Fibroblast of pulmonary artery (primary cell): ENCODE results near the gene SMURF1.

ENCODE experiments used
- DNase-seq: peaks from one replicate; pipeline ENCODE4 v3.0.0-alpha.2; 2010; ENCODE audit warnings: low read depth
- H3K4me3 ChIP-seq: replicated peaks from 2 replicates; pipeline ENCODE4 v1.5.1; 2011; ENCODE audit warnings: low read depth, mild to moderate bottlenecking, control low read depth, low read length, moderate library complexity
- TF ChIP-seq, protein P1 (sequence below): IDR thresholded peaks from 2 replicates; pipeline ENCODE4 v1.5.1; 2011; ENCODE audit warnings: mild to moderate bottlenecking, control low read depth, low read length, inconsistent platforms; ENCODE audit errors: missing control alignments

The SMURF1 gene

GRCh38 chr7:99127636-99128035 is 16.3 kb downstream of the SMURF1 start:
- TF ChIP-seq, protein P1, sequence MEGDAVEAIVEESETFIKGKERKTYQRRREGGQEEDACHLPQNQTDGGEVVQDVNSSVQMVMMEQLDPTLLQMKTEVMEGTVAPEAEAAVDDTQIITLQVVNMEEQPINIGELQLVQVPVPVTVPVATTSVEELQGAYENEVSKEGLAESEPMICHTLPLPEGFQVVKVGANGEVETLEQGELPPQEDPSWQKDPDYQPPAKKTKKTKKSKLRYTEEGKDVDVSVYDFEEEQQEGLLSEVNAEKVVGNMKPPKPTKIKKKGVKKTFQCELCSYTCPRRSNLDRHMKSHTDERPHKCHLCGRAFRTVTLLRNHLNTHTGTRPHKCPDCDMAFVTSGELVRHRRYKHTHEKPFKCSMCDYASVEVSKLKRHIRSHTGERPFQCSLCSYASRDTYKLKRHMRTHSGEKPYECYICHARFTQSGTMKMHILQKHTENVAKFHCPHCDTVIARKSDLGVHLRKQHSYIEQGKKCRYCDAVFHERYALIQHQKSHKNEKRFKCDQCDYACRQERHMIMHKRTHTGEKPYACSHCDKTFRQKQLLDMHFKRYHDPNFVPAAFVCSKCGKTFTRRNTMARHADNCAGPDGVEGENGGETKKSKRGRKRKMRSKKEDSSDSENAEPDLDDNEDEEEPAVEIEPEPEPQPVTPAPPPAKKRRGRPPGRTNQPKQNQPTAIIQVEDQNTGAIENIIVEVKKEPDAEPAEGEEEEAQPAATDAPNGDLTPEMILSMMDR = no peak
- DNase-seq = peak; percentile 44
- no peak overlapping the region for H3K4me3 ChIP-seq

DNA sequence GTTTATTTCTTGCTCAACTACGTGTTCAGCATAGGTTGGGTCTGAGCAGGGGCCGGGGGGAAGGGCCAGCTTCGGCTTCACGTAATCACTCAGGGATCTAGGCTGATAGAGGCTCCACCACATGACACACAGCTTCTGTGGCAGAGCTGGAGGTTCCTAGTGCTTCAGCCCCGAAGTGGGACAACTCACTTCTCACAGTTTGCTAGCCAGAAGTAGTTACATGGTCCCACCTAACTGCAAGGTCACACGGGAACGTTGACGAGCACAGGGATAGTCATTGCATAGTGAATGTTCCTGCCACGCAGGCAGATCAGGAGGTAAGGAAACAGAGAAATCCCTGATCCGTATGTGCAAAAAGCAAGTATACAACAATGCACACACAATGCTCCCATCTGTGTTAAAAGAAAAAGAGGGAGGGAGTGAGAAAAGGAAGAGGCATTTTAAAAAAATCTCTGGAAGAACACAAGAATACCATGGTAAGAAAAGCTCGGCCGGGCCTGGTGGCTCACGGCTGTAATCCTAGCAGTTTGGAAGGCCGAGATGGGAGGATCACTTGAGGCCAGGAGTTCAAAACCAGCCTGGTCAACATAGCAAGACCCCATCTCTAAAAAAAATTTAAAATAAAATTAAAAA is 16.9 kb downstream of the SMURF1 start:
- no peak for DNase-seq
- H3K4me3 ChIP-seq = no peak overlapping the region
- TF ChIP-seq, protein P1 = no peak

- DNase-seq = no peak
- TF ChIP-seq, protein P1 = no peak
- no peak overlapping the region for H3K4me3 ChIP-seq
Measured at GRCh38 chr7:99125505-99125865, 18.4 kb downstream of the SMURF1 start.

GRCh38 chr7:99124751-99125504 is 19.0 kb downstream of the SMURF1 start:
- DNase-seq = no peak
- no peak overlapping the region for H3K4me3 ChIP-seq
- TF ChIP-seq, protein P1 = no peak

- no peak overlapping the region for H3K4me3 ChIP-seq
Measured at GRCh38 chr7:99124236-99124635, 19.7 kb downstream of the SMURF1 start.

GRCh38 chr7:99123571-99124033 is 20.3 kb downstream of the SMURF1 start:
- H3K4me3 ChIP-seq = no peak overlapping the region
- TF ChIP-seq, protein P1 = no peak
- peak; percentile 61 for DNase-seq

More at GRCh38 chr7:99124236-99124635, 19.7 kb downstream of the SMURF1 start:
- no peak for DNase-seq
- TF ChIP-seq, protein P1 = no peak
